Osteocyte (in vitro differentiated cells): Measurements from ENCODE around the gene IRGC. TPM values are rescaled to one million over a fixed set of nuclear protein-coding genes. Genes with fewer than 3 reads are reported as not detected.
A peak's percentile ranks its signal among the peaks of the same experiment; 100 is the strongest.

Experiments used
- DNase-seq: peaks from one replicate; pipeline ENCODE4 v3.0.0; 2021; ENCODE audit warnings: mixed read lengths; ENCODE audit not compliant: unreplicated experiment; ENCODE audit errors: extremely low spot score
- H3K27ac Mint-ChIP-seq: one replicate; pipeline ENCODE4 v1.8.0; 2021; ENCODE audit warnings: mild to moderate bottlenecking, mixed read lengths; ENCODE audit not compliant: unreplicated experiment
- H3K27me3 Mint-ChIP-seq: one replicate; pipeline ENCODE4 v1.8.0; 2021; ENCODE audit warnings: mixed read lengths; ENCODE audit not compliant: unreplicated experiment
- H3K36me3 Mint-ChIP-seq: one replicate; pipeline ENCODE4 v1.8.0; 2021; ENCODE audit warnings: mixed read lengths; ENCODE audit not compliant: unreplicated experiment
- H3K4me1 Mint-ChIP-seq: one replicate; pipeline ENCODE4 v1.8.0; 2021; ENCODE audit warnings: mixed read lengths; ENCODE audit not compliant: unreplicated experiment
- H3K4me3 Mint-ChIP-seq: one replicate; pipeline ENCODE4 v1.8.0; 2021; ENCODE audit warnings: mild to moderate bottlenecking, moderate library complexity, mixed read lengths; ENCODE audit not compliant: unreplicated experiment
- H3K9me3 Mint-ChIP-seq: one replicate; pipeline ENCODE4 v1.8.0; 2021; ENCODE audit warnings: mixed read lengths; ENCODE audit not compliant: unreplicated experiment
- total RNA-seq: library from RNA; stranded (reverse); gene quantifications from 2 replicates; pipeline ENCODE4 v1.2.1, GENCODE V29; 2021
- TF ChIP-seq, protein P1 (sequence below): fragments of 200-600 bp; sonication (generic); IDR thresholded peaks from 2 replicates; pipeline ENCODE4 v1.5.0; 2021; ENCODE audit warnings: antibody characterized with exemption, mild to moderate bottlenecking, moderate library complexity

Gene IRGC
- total RNA-seq, 1 donor from 2014 or later: not detected

DNA sequence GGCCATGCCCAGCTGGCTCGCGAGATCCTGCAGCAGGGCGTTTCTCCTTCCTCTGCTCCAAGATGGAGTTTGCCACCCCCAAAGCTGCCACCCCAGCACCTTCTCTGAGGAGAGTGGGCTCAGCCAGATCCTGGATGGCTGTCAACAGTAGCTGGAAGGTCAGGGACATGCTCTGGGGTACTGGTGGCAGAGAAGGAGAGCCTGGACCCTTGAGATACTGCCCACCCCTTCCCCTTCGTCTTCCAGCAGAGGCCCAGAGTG, 11.6 kb downstream of the IRGC start:
- H3K36me3 Mint-ChIP-seq: peaks cover 20% of the 10 kb centered on the region
- peaks cover 24% of the 10 kb centered on the region for H3K4me1 Mint-ChIP-seq

GRCh38 chr19:43729919-43730318, 14.0 kb downstream of the IRGC start:
- H3K9me3 Mint-ChIP-seq: no peaks in the 10 kb centered on the region
- TF ChIP-seq, protein P1, sequence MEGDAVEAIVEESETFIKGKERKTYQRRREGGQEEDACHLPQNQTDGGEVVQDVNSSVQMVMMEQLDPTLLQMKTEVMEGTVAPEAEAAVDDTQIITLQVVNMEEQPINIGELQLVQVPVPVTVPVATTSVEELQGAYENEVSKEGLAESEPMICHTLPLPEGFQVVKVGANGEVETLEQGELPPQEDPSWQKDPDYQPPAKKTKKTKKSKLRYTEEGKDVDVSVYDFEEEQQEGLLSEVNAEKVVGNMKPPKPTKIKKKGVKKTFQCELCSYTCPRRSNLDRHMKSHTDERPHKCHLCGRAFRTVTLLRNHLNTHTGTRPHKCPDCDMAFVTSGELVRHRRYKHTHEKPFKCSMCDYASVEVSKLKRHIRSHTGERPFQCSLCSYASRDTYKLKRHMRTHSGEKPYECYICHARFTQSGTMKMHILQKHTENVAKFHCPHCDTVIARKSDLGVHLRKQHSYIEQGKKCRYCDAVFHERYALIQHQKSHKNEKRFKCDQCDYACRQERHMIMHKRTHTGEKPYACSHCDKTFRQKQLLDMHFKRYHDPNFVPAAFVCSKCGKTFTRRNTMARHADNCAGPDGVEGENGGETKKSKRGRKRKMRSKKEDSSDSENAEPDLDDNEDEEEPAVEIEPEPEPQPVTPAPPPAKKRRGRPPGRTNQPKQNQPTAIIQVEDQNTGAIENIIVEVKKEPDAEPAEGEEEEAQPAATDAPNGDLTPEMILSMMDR: no peak
- H3K36me3 Mint-ChIP-seq: peaks cover 27% of the 10 kb centered on the region
- no peak overlapping the region for H3K4me3 Mint-ChIP-seq
- H3K4me1 Mint-ChIP-seq: peaks cover 33% of the 10 kb centered on the region
- H3K27ac Mint-ChIP-seq: no peak overlapping the region
- DNase-seq: no peak
- H3K27me3 Mint-ChIP-seq: no peaks in the 10 kb centered on the region

More for the DNA sequence above, 11.6 kb downstream of the IRGC start:
- H3K4me3 Mint-ChIP-seq: no peak overlapping the region
- no peaks in the 10 kb centered on the region for H3K9me3 Mint-ChIP-seq
- DNase-seq: no peak
- TF ChIP-seq, protein P1: no peak
- H3K27me3 Mint-ChIP-seq: no peaks in the 10 kb centered on the region
- H3K27ac Mint-ChIP-seq: no peak overlapping the region

DNA sequence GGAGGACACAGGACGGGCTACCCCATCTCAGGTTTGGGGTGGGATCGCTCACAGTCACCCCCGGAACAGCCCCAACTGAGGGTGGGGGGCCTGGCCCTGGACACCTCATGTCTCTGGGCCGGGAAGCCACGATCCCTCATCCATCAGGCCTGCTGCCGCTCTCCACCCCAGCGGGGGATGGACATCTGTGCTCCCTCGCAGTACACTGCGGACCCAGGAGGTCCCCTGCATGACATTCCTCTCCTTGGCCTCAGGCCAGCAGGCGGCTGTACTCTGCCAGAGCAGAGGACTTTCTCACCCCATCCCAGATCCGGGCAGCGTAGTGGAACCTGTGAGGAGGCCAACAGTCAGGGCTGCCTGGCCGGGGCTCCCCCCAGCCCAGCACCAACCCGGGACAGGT, 15.5 kb downstream of the IRGC start:
- no peak for DNase-seq
- peaks cover 34% of the 10 kb centered on the region for H3K36me3 Mint-ChIP-seq
- peak overlapping the region; percentile 84 for H3K27ac Mint-ChIP-seq
- no peak overlapping the region for H3K4me3 Mint-ChIP-seq
- H3K4me1 Mint-ChIP-seq: peaks cover 41% of the 10 kb centered on the region
- TF ChIP-seq, protein P1: no peak
- H3K9me3 Mint-ChIP-seq: no peaks in the 10 kb centered on the region
- H3K27me3 Mint-ChIP-seq: no peaks in the 10 kb centered on the region

DNA sequence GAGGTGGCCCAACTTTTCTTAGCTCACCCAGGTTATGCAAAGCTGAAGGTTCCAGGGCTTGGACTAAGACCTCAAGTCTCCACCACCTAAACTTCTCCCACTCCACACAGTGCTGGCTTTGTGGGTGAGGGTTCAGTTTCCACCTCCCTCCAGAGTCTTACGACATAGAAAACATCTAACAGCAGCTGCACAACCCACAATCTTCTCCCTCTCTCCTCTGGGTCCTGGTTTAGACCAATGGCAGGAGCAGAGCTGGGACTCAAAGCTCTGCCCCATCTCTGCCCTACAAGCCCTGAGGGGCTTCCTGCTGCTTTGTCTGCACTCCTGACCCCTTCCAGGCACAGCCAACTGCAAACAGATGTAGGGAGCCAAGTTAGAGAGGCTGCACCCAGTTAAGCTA, 16.0 kb downstream of the IRGC start:
- peaks cover 45% of the 10 kb centered on the region for H3K4me1 Mint-ChIP-seq
- peak overlapping the region; percentile 48 for H3K4me3 Mint-ChIP-seq
- H3K27me3 Mint-ChIP-seq: no peaks in the 10 kb centered on the region
- DNase-seq: no peak
- H3K27ac Mint-ChIP-seq: peak overlapping the region; percentile 84
- TF ChIP-seq, protein P1: no peak
- no peaks in the 10 kb centered on the region for H3K9me3 Mint-ChIP-seq
- peaks cover 39% of the 10 kb centered on the region for H3K36me3 Mint-ChIP-seq

DNA sequence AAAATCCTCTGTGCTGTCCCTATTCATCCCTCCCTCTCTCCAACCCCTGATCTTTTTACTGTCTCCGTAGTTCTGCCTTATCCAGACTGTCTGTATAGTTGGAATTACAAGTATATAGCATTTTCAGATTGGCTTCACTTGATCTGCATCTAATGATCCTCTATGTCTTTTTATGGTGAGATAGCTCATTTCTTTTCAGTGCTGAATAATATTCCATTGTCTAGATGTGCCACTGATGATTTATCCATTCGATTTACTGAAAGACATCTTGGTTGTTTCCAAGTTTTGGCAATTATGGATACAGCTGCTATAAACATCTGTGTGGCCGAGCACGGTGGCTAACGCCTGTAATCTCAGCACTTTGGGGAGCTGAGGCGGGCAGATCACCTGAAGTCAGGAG, 19.1 kb downstream of the IRGC start:
- H3K36me3 Mint-ChIP-seq: peaks cover 50% of the 10 kb centered on the region

More for the DNA sequence above, 19.1 kb downstream of the IRGC start:
- TF ChIP-seq, protein P1: no peak
- Mint-ChIP-seq H3K4me1 (peaks cover 43% of the 10 kb centered on the region), H3K4me3 (no peak overlapping the region), H3K27me3 (no peaks in the 10 kb centered on the region), H3K9me3 (no peaks in the 10 kb centered on the region), H3K27ac (no peak overlapping the region)
- DNase-seq: no peak
